ENCODE measurements around the gene PCDHA13.

Gene PCDHA13

GRCh38 chr5:140926443-140927227 is 44.7 kb downstream of the PCDHA13 start:
- TF ChIP-seq CTCF (IDR thresholded peaks at IDR 0.05; ENCODE audit: control insufficient read depth, extremely low read depth, insufficient read depth) = peak; percentile 57
- H3K4me3 ChIP-seq (ENCODE audit: low read depth, low read length) = no peak overlapping the region; the same call in 1 of the 2 replicates
- no peak for DNase-seq (ENCODE audit: low read depth)

DNA sequence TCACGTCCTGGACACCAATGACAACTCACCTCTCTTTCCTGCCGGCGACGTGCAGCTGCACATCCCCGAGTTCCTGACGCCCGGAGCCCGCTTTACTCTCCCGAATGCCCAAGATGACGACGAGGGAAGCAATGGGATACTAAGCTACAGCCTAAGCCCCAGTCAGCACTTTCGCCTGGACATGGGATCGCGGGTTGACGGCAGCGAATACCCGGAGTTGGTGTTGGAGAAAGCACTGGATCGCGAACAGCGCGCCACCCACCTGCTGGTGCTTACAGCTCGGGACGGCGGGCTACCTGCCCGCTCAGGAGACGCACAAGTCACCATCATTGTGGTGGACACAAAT is 45.3 kb downstream of the PCDHA13 start:
- DNase-seq (ENCODE audit: low read depth) = no peak
- no peak for TF ChIP-seq CTCF (IDR thresholded peaks at IDR 0.05; ENCODE audit: control insufficient read depth, extremely low read depth, insufficient read depth)
- no peak overlapping the region for H3K4me3 ChIP-seq (ENCODE audit: low read depth, low read length)
